GF-D8 (cell line): Measurements from ENCODE around the gene NOP10.
"Not testable (repeated sequence)": the region's sequence is repeated elsewhere in the genome, so short reads cannot be mapped to it uniquely, and the experiment has no call there.

Source experiments
- DNase-seq: peaks from one replicate; lab custom pipeline; 2025; lab: John Stamatoyannopoulos, UW

The NOP10 gene

DNA sequence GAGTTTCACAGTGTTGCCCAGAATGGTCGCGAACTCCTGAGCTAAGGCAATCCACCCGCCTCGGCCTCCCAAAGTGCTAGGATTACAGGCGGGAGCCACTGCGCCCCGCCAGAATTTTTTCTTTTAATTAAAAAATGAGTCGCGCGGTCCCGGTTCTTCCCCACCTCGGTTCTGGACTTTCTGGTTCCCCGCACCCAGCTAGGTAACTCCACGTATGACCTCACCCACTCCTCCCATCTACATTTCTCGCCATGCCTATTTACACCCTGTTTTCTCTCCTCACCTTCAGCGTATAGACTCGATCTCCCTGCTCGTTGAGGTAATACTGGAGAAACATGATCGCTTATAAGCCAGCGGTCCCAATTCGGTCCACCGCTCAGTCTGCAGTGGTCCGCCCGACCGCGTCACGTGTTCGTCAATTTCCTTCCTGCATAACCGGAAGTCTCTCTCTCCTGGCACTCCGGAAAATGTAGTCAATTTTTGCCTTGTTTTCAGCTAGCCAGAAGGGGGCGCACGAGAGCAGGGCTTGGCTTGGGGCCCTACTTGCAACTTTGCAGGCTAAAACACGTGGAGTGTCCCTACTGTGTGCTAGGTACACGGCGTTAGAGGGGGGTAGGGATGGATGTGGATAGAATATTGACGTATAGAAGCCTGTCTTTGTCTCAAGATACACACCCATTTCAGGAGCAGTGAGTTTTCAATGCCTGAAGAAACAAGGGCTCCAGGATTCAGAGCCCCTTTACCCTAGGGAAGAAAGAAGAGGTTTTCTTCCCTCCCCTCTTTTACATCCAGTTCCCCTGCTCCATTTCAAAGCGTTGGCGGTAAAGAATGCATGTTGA is at the start of gene NOP10, which contains the start of gene NUTM1:
NOP10 (minus strand) TSS at position 400 of the 839 bp plus-strand sequence; CDS start at position 337, 63 bp downstream.
NUTM1 (plus strand) TSS at position 579 of the 839 bp plus-strand sequence. CDS start 382 bp downstream, outside the sequence.
- DNase-seq = peak; percentile 57

DNA sequence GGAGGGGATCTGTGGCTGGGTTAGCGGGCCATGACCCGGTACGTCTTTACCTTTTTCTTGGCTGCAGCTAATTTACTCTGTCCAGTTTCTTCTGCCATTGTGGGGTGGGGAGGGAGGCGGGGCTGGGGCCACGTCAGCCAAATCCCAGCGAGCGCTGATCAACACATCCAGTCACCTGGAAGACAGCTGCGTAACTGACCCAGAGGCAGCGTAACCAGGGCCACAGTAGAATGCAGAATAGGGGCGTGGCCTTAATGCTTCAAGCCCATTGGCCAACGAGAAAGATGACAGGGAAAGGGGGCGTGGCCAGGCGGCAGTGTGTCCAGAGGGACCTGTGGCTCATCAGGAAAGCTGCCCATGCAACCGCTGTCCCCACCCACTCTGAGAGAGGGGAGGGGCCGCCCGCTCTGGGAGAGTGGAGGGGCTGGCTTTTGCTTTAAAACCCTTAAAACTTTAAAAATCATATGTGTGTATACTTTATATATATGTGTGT is 46.7 kb upstream of the NOP10 start:
- DNase-seq = not testable (repeated sequence)

DNA sequence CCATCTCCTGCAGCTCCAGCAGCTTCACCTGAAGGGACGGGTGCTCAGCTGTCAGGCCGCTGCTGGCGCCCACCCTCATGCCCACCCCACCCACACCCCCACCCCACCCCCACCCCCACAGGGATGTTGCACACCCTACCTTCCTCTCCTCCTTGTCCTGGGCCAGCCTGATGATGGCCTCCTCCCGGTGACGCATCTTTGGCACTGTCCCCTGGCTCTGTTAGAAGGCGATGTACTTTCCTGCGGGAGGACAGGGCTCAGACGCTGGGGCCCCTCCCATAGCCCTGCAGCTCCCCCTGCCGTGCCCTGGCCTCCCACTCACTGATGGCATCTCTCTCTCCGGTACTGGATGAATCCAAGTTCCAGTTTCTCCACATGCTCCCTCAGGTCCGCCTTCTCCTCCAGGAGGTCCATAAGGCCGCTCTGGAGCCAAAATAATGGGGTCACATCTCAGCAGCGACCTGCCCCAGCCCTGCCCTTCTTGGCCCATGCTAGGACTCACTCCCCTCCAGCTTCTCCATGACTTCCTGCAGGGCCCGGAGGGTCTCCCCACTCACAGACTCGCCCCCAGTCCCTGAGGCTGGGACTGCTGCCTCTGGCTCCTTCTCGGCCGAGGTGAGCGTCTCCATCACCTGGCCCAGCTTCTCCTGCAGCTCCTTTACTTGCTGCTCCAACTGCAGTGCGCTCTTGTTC is 39.0 kb upstream of the NOP10 start:
- not testable (repeated sequence) for DNase-seq

DNA sequence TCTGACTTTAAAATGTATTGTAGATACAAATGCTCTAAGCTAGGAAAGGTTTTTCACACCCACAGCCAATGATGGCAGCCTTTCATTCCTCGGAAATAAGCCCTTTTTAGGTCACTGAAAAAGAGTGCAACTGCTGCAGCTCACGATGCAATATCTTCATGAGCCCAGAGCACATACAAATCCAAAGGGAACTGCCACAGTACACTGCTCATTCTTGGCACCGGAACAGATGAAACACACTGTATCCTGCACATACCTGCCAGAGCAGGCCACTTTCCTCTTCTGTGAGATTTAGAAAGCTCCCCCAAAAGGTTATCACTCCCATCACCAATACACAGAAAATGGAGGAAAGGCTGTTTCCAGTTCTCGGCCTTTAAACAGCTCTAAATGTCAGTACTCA is 37.6 kb upstream of the NOP10 start:
- not testable (repeated sequence) for DNase-seq

DNA sequence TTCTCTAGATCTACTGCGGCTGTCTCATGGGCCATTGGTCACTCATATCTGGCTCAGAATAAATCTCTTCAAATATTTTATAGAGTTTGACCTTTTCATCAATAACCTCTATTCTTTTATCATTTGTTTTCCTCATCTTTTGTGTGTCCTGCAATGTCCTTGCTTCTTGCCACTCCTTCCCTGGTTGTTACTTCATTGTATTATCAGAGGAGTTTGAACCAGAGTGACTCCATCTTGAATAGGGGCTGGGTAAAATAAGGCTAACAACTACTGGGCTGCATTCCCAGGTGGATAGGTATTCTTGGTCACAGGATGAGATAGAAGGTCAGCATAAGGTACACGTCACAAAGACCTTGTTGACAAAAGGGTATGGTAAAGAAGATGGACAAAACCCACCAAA is 33.9 kb upstream of the NOP10 start:
- no peak for DNase-seq

DNA sequence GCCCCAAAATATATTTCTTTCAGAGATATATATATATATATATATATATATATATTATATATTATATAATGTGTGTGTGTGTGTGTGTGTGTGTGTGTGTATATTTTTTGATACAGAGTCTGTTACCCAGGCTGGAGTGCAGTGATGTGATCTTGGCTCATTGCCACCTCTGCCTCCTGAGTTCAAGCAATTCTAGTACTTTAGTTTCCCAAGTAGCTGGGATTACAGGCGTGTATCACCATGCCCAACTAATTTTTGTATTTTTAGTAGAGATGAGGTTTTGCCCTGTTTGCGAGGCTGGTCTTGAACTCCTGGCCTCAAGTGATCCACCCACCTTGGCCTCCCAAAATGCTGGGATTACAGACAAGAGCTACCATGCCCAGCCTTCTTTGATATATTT is 32.6 kb upstream of the NOP10 start:
- not testable (repeated sequence) for DNase-seq

DNA sequence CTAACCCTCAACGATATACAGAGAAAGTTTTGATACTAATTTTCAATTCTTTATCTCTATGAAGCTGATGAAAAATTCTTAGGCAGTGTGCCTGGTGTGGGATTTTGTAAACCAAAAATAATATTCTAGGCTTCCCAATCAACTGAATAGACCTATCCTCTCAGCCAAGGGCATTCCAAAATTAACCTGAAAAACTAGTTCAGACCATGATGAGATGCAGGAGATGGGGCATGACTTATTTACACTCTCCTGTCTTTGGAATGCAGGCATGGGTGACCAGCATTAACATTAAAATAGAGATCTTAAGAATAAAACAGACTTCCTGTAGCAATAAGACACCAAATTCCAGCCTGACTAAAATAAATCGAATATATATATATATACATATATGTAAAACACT is 31.9 kb upstream of the NOP10 start:
- no peak for DNase-seq

DNA sequence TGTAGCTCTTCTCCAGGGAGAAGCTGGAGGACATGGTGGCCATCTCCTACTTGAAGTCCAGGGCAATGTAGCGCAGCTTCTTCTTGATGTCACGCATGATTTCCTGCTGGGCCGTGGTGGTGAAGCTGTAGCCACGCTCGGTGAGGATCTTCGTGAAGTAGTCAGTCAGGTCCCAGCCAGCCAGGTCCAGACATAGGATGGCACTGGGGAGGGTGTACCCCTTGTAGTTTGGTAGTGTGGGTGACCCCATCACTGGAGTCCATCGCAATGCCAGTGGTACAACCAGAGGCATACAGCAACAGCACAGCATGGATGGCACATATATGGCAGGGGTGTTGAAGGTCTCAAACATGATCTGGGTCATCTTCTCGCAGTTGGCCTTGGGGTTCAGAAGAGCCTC is 31.0 kb upstream of the NOP10 start:
- DNase-seq = no peak

DNA sequence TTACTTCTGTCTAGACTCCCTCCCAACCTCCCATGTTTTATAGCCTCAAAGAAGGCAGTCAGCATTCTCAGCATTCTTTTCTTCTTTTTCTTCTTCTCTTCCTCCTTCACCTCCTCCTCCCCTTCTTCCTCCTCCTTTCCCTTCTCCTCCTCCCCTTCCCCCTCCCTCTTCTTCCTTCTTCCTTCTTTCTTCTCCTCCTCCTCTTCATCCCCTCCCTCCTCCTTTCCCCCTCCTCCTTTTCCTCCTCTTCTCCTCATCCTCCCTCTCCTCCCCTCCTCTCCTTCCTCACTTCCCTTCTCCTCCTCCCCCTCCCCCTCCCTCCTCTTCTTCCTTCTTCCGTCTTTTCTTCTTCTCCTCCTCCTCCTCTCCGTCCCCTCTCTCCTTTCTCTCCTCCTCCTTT is 27.7 kb upstream of the NOP10 start:
- DNase-seq = no peak

DNA sequence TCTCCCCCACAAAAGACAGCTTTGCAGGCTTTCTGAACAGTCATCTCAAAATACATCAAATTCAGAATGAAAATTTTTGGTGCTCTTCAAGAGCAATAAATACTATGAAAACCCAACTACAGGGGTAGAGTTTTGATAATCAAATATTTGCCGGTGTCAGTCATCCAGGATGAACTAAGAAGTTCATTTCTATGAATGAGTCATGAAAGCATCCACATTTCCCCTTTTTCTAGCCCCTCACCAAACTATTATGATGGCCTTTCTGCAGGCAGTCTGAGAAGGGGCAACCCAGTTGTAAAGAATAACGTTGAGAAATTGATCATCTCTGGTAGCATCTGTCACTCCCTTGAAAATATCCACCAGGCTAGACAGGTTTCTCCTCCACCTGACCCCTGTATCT is 27.2 kb upstream of the NOP10 start:
- no peak for DNase-seq

DNA sequence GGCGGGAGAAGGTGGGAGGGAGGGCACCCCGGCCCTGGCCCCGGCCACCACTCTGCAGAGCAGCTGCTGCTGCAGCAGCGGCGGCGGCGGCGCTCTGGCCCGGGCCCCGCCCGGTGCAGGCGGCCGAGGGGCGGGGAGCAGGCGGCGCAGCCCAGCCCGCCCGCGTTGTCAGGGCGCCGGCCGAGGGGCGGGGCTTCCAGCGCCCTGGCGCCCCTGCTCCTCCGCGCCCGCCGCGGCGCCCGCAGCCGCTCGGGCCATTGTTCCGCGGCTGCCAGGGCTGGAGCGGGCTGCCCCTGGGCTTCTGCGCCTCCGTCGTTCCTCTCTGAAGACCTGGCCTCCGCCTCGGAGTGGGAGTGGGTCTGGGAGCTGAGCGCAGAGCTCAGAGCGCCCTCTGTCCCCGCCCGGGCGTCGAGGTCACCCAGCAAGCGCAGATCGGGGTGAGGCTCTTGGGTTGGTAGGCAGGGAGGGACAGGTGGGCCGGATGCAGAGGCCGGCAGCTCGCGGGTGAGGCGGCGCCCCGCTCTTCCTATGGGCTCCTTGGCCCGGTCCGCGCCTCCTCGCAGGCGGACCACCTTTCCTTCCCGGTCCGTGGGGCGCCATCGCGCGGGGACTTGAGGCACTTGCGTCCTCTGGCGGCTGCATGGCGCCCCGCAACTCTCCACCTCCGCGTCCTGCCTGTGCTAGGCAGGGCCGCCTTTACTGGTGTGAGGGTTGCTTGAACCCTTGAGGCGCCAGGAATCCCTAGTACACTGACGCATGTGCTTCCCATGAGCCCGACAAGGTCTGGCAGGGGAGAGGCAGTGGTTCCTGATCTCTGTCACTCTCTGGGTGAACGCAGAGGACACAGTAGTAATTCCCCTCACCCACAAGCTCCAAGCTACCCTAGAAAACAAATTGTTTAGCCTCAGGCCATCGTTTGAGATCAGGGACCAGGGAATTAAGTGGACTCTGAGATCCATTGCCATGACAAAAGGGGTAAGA is 24.5 kb upstream of the NOP10 start, which contains the start of gene LPCAT4:
LPCAT4 (minus strand) TSS at position 96 of the 981 bp plus-strand sequence. CDS start 96 bp downstream, outside the sequence.
- peak; percentile 42 for DNase-seq

DNA sequence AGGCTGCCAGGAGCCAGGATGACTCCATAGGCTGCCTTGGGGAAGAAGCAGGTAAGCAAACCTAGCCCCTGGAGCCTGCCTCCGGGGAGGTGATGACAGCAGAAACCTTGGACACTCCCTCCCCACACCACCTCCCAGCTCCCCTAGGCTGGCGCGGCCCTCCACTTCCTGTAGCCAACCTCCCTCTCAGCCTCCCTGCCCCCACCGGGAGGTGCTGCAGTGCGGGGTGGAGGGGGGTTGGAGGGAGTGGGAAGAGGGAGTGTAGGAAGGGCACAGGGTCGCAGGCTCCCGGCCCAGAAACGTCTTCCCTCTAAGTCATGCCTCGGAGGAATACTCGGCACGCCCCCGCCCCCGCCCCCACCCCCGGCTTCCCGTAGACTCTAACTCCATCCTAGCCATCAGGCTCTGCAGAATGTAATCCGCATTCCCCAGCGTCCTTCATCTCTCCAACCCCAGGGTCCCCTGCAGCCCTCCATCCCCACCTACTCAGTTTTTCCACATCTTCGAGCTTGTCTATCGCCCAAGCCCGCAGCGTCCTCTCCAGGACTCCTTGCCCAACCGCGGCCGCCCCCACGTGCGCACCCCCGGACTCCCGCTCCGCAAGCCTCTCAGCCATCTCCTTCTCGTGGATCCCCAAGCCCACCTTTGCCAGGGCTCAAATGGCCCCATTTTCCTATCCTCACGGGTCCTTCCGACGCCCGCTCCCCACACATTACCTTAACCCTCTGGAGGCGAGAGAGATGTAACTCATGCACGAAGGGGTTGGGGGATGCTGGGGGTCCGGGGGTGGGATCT is 23.5 kb upstream of the NOP10 start:
- no peak for DNase-seq

DNA sequence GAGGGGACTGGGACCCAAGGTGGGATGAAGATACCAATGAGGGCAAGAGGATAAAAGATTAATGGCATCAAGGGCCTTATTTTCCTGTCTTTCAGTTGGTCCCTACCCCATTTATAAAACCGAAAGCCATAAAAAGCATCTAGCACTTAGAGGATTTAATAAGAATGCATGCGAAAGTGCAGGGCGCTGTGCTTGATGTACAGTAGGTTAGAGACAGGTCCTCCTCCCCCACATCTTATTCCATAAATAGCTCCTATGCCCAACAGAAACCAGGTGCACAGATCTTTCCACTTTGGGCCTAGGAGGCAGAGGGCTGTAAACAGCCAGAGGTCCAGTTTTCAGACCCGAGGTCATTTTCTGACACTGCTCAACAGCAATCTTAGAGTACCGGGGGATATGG is 22.9 kb upstream of the NOP10 start:
- DNase-seq = no peak

DNA sequence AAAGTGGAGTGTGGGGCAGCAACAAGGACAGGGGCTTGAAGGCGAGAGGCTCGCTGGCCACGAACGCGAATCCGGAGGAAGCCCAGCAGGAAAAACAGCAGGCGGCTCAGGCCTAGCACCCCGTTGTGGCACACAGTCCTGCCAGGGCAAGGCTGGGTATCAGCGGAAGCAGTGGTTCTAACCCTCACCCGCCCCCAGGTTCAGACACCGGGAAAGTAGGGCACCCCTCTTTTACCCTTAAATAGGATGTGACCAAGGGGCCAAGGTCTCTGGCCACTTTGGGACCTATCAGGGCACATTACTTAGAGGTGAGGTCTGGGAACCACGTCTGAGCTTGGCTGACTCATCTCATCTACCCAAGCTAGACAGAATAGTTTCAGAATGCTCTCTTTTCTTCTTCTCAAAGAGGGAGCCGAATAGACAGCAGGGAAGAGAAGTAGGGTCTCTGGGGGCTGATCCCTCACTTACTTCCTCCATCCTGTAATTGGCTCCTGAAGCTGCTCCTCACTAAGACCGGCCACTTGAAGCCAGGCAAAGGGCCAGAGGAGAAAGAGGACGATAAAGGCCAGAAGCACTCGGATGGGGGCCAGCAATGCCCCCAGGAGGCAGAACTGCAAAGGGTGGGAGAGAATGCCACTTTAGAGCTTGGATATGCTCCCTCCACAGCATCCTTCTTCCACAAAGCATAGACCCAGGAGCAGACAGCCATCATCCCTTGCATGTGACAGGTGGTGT is 22.3 kb upstream of the NOP10 start:
- no peak for DNase-seq

DNA sequence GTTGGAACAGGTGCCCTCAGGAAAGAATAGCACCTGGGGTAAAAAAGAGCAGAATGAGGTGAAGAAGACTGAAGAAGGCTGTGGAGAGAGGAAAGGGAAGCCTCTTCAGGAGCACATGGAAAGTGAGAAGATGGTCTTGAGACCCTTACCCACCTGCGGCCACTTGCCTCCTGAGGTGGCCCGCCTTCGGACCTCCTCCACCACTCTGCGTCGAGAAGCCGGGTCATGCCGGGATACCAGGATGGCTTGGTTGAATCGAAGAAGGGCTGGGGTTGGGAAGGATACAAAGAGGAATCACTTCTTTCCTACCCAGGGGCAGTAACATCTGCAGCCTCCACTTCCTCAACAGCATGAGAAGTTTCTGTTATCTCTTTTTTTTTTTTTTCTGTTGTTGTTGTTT is 21.1 kb upstream of the NOP10 start:
- no peak for DNase-seq

DNA sequence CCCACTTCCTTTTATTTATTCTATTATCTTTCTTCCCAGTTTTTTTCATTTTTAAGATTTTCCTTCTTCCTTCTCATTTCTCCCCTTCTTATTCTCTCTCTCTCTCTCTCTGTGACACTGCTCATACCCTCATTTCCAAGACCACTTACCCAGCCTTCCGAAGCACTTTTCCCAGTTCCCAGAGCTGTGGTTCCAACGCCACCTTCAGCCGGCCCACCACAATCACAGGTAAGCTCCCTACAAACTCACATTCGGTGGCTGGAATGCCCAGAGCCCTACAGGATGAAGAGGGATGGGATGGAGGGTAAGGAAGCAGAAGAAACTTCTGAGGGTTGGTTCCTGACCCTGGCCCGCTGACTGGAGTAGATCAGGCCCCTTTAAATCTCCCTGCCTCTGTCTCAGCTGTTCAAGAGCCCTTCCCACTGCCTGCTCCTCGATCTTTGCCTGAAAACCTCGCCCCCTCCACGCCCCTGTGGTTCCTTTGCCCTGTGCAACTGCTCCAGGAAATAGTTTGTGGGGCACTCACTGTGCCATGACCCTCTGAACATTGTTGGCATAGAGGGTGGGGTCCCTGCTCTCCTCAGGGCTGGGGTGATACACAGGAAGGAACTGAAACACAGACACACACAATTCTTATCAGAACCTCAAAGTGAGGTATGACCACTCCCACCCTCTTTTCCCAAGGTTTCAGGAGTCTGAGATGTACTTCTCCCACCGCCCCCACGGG is 19.3 kb upstream of the NOP10 start:
- DNase-seq = no peak

DNA sequence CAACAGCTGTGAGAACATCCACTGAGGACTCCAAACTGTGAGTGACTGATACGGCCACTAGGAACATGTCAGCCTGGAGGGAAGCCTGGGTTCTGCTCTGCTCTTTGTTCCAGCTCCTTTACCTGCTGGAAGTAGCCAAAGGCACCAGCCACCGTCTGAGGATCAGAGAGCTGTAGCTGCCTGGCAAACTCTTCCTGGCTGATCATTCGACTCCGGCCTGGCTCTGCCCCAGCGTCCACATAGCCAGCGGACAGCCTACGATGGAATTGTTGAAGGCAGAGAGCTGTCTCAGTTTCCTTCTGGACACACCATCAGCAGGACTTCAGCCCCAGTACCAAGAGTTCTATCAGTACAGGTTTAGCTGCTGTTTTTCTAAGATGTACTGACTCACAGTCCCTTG is 18.3 kb upstream of the NOP10 start:
- no peak for DNase-seq

DNA sequence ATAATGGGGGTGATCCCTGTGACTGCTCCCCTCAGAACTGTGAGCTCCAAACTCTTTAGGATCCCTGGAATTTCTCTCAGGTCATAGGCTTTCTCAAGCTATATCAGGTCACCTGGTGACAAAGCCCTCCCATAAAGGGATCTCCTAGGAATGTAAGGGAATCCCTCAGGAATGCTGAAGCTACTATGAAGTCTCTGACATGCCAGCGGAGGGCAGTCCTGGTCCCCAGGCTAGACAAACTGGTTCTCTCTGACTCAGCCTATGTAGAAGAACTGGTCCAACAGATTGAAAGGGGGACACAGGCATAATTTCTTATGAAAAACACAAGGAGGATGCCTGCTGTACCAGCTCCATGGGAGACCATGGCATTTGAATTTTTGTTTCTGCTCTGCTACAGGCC is 17.4 kb upstream of the NOP10 start:
- no peak for DNase-seq

DNA sequence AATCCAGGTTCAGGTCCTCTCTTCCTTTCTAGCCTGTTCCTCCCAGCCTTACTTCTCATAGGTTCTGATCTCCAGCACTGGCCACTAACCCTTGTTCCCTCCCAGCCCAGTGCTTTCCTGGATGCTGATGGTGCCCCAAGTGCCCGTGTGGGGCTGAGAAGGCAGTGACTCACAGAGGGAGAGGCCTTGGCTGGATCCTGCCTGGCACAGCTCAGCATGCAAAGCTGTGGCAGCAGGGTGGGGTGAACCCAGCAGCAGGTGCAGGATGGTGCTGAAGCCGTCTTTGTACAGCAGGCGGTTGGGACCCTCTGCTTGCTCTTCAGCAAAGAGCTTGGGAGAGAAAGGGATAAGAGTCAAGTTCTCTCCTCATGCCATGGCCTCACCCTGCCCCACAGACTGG is 16.5 kb upstream of the NOP10 start:
- DNase-seq = no peak

DNA sequence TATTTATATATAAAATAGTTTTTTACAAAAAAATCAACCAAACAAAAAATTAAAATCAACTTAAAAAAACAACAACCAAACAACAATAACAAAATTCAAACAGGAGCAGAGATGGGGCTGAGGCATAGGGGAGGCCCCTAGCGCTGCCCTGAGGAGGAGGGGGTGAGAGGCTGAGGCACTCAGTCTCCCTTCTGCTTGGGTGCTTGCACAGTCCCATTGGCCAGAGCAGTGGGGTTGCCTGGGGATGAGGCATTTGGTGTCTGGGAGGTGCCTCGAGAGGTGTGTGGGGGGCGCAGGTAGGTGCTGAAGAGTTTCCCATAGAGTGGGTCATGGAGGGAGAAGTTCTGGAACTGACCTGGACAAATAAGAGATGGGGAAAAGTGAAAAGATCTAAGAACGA is 16.0 kb upstream of the NOP10 start:
- no peak for DNase-seq
